HuH-7.5 (cell line): ENCODE measurements around the gene DKK2.
A peak's percentile ranks its signal among the peaks of the same experiment; 100 is the strongest.
"Not testable (repeated sequence)": the region's sequence is repeated elsewhere in the genome, so short reads cannot be mapped to it uniquely, and the experiment has no call there.

Experiments used
- DNase-seq: peaks from one replicate; pipeline ENCODE4 v3.0.0; 2011; ENCODE audit warnings: low spot score

DKK2 gene

GRCh38 chr4:106909486-106910188, 126.5 kb downstream of the DKK2 start:
- DNase-seq: no peak

GRCh38 chr4:106908049-106908448, 128.1 kb downstream of the DKK2 start:
- DNase-seq: not testable (repeated sequence)

- no peak for DNase-seq
These were observed 128.9 kb downstream of the DKK2 start for GRCh38 chr4:106907216-106907615.

- no peak for DNase-seq
These were observed 129.4 kb downstream of the DKK2 start for GRCh38 chr4:106906728-106907127.

GRCh38 chr4:106898621-106899230, 137.4 kb downstream of the DKK2 start:
- peak; percentile 8 for DNase-seq

GRCh38 chr4:106893903-106894302, 142.2 kb downstream of the DKK2 start:
- no peak for DNase-seq

GRCh38 chr4:106893395-106893881, 142.7 kb downstream of the DKK2 start:
- no peak for DNase-seq

- DNase-seq: no peak
These were observed 143.3 kb downstream of the DKK2 start for GRCh38 chr4:106892786-106893185.

GRCh38 chr4:106875340-106875739, 160.8 kb downstream of the DKK2 start:
- DNase-seq: no peak
